CD4-positive, alpha-beta T cell (primary cell): ENCODE measurements around the gene MEGF11. TPM values are rescaled to one million over a fixed set of nuclear protein-coding genes. Genes with fewer than 3 reads are reported as not detected.

Experiments
- ATAC-seq: fragments of 200-7000 bp; cut with Tn5 transposase; one replicate; pipeline ENCODE4 v1.10.0; 2022; ENCODE audit warnings: mild to moderate bottlenecking; ENCODE audit not compliant: poor library complexity
- CTCF ChIA-PET: fragments of 350-600 bp; sonication (Branson Sonifier 250); formaldehyde crosslinking; loops from one replicate; lab custom pipeline; 2021; ENCODE audit warnings: antibody characterized with exemption, inconsistent platforms; lab: Charles Lee
- POLR2A ChIA-PET: fragments of 350-600 bp; sonication (Branson Sonifier 250); formaldehyde crosslinking; loops from one replicate; lab custom pipeline; 2021; ENCODE audit warnings: antibody characterized with exemption, inconsistent platforms; lab: Charles Lee
- DNase-seq, 14 experiments: peaks; one replicate each; pipeline ENCODE4 v3.0.0-alpha.2; 2013 to 2020; ENCODE audit warnings: mixed read lengths in 2 of 14
- H3K27ac ChIP-seq, 2 donors: one replicate each; pipeline versions ENCODE4 v1.5.1 to v1.7.0; 2013; ENCODE audit warnings: low read length in 2 of 2, low read depth in 1 of 2, mild to moderate bottlenecking in 1 of 2
- H3K27me3 ChIP-seq, 2 experiments: 1 replicate in 1 of 2; 2 replicates in 1 of 2; pipeline versions ENCODE4 v1.6.1 to v1.7.0; 2013; ENCODE audit warnings: low read length in 2 of 2, control low read depth in 1 of 2, mild to moderate bottlenecking in 1 of 2, moderate library complexity in 1 of 2; ENCODE audit not compliant: insufficient read depth in 2 of 2, control insufficient read depth in 1 of 2
- H3K36me3 ChIP-seq: one replicate; pipeline ENCODE4 v1.6.1; 2013; ENCODE audit warnings: low read length, control low read depth; ENCODE audit not compliant: insufficient read depth
- H3K4me1 ChIP-seq: one replicate; pipeline ENCODE4 v1.6.1; 2013; ENCODE audit warnings: low read length, control low read depth; ENCODE audit not compliant: insufficient read depth
- H3K4me3 ChIP-seq: one replicate; pipeline ENCODE4 v1.5.1; 2013; ENCODE audit warnings: mild to moderate bottlenecking, low read length, moderate library complexity
- H3K9me3 ChIP-seq, 2 experiments: 1 replicate in 1 of 2; 2 replicates in 1 of 2; pipeline versions ENCODE4 v1.6.1 to v1.7.0; 2013; ENCODE audit warnings: low read length in 2 of 2, mild to moderate bottlenecking in 2 of 2, control low read depth in 1 of 2, moderate library complexity in 1 of 2; ENCODE audit not compliant: control insufficient read depth in 1 of 2, insufficient read depth in 1 of 2
- H3K27ac Mint-ChIP-seq: one replicate; pipeline ENCODE4 v1.8.0; 2020; ENCODE audit warnings: mixed read lengths
- H3K27me3 Mint-ChIP-seq: one replicate; pipeline ENCODE4 v1.8.0; 2021; ENCODE audit warnings: mixed read lengths
- H3K36me3 Mint-ChIP-seq: one replicate; pipeline ENCODE4 v1.8.0; 2021; ENCODE audit warnings: low read depth, mixed read lengths
- H3K4me1 Mint-ChIP-seq: one replicate; pipeline ENCODE4 v1.8.0; 2021; ENCODE audit warnings: low read depth, mixed read lengths
- H3K4me3 Mint-ChIP-seq: one replicate; pipeline ENCODE4 v1.8.0; 2020; ENCODE audit warnings: mild to moderate bottlenecking, mixed read lengths
- H3K9me3 Mint-ChIP-seq: one replicate; pipeline ENCODE4 v1.8.0; 2020; ENCODE audit warnings: mixed read lengths
- CTCF ChIP-seq: fragments of 200-600 bp; IDR thresholded peaks from one replicate; pipeline ENCODE4 v1.8.0; 2022; ENCODE audit warnings: antibody characterized with exemption, mild to moderate bottlenecking
- intact Hi-C, 2 experiments: fragments of 100-400 bp; cut with DNase I in 1 of 2; cut with micrococcal nuclease in 1 of 2; formaldehyde crosslinking; loops; one replicate each; pipeline versions ENCODE4 v1.15.1 to v1.9.0; 2023 to 2025; cut with DNase I, micrococcal nuclease
- total RNA-seq, 174 experiments: library from RNA in 2 of 174; stranded (reverse) in 2 of 174; gene quantifications; one replicate each; pipeline ENCODE4 v1.2.3 and lab custom pipeline; 2021 to 2026

Gene MEGF11
- total RNA-seq, 2 experiments from 2014 or later = not detected

GRCh38 chr15:66049353-66049752 is 204.2 kb downstream of the MEGF11 start:
- intact Hi-C loops = no loop called here
- ChIA-PET CTCF (no interaction called here), POLR2A (no interaction called here)
- Histone ChIP-seq H3K9me3 (no peaks in the 10 kb centered on the region), H3K4me1 (no peaks in the 10 kb centered on the region), H3K27ac (no peak overlapping the region), H3K36me3 (no peaks in the 10 kb centered on the region), H3K27me3 (no peaks in the 10 kb centered on the region), H3K4me3 (no peak overlapping the region)
- Mint-ChIP-seq H3K4me1 (no peaks in the 10 kb centered on the region), H3K4me3 (no peak overlapping the region), H3K9me3 (no peaks in the 10 kb centered on the region), H3K27ac (no peak overlapping the region), H3K27me3 (no peaks in the 10 kb centered on the region), H3K36me3 (no peaks in the 10 kb centered on the region)
- no peak for TF ChIP-seq CTCF
- ATAC-seq (no peak), DNase-seq (no peak)

DNA sequence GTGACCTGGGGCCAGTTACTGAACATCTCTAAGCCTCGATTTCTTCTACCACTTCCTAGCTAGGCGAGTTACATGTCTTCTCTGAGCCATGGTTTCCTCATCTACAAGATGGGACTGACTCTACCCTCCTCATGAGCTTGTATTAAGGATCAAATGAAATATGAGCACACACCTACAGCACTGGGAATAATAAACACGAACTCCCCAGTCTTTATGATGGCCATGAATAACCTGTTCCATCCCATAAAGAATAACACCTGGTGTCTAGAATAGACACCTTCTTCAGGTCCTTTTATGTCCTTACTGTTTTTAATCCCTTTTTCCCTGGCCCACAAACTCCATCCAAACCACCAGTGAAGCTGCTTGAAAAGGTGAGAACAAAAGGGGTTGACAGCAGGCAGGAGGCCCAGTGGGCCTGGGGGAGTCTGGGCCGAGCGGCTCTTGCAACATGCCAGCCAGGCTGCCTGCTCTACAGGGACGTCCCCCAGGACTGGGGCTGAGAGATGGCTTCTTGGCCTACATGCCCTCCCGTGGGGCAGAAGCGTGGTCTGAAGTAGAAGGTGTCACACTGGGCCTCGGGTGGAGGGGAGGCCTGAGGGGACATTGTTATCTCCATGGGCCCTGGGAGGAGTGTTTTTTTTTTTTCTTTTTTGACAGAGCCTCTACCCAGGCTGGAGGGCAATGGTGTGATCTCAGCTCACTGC is 206.1 kb downstream of the MEGF11 start:
- Mint-ChIP-seq H3K4me3 (no peak overlapping the region), H3K36me3 (no peaks in the 10 kb centered on the region), H3K9me3 (no peaks in the 10 kb centered on the region), H3K4me1 (no peaks in the 10 kb centered on the region), H3K27ac (no peak overlapping the region), H3K27me3 (peaks cover 8% of the 10 kb centered on the region)
- ChIA-PET CTCF (no interaction called here), POLR2A (no interaction called here)
- Histone ChIP-seq H3K27me3 (peaks cover 3 to 4% of the 10 kb centered on the region in 2 experiments), H3K27ac (no peak overlapping the region), H3K36me3 (no peaks in the 10 kb centered on the region), H3K9me3 (no peaks in the 10 kb centered on the region), H3K4me3 (no peak overlapping the region), H3K4me1 (no peaks in the 10 kb centered on the region)
- no peak for DNase-seq
- ATAC-seq = no peak
- intact Hi-C loops = no loop called here
- no peak for TF ChIP-seq CTCF

GRCh38 chr15:66046751-66047150 is 206.8 kb downstream of the MEGF11 start:
- H3K36me3 Mint-ChIP-seq = no peaks in the 10 kb centered on the region
- H3K9me3 ChIP-seq = no peaks in the 10 kb centered on the region
- no peak for TF ChIP-seq CTCF
- H3K36me3 ChIP-seq = no peaks in the 10 kb centered on the region
- H3K4me1 ChIP-seq = no peaks in the 10 kb centered on the region
- no peak for ATAC-seq
- H3K27me3 Mint-ChIP-seq = peaks cover 9% of the 10 kb centered on the region
- H3K27ac Mint-ChIP-seq = no peak overlapping the region
- no peaks in the 10 kb centered on the region for H3K4me1 Mint-ChIP-seq
- no peaks in the 10 kb centered on the region for H3K9me3 Mint-ChIP-seq
- intact Hi-C loops = no loop called here
- POLR2A ChIA-PET = no interaction called here
- peaks cover 3 to 4% of the 10 kb centered on the region in 2 experiments for H3K27me3 ChIP-seq
- DNase-seq = peak in 1 of 14 experiments; percentile 3
- CTCF ChIA-PET = no interaction called here
- no peak overlapping the region for H3K4me3 ChIP-seq
- H3K4me3 Mint-ChIP-seq = no peak overlapping the region
- no peak overlapping the region for H3K27ac ChIP-seq
